HepG2 (cell line): ENCODE measurements around the gene GJB1. TPM values are rescaled to one million over a fixed set of nuclear protein-coding genes. Genes with fewer than 3 reads are reported as not detected.
A peak's percentile ranks its signal among the peaks of the same experiment; 100 is the strongest.

Source experiments
- ATAC-seq: fragments of 200-7000 bp; cut with Tn5 transposase; 3 replicates; pipeline ENCODE4 v1.9.1; 2020; ENCODE audit warnings: mild to moderate bottlenecking, moderate library complexity
- BruUV-seq: library from RNA; stranded (reverse); fragments of 400-500 nt; replicated peaks from 2 replicates; lab custom pipeline; 2021; lab: Mats Ljungman, UMichigan
- CTCF ChIA-PET: fragments of 300-600 bp; formaldehyde crosslinking; extraction: SDS; loops from one replicate; lab custom pipeline; 2021; ENCODE audit warnings: low total read pairs, inconsistent platforms, low intra/inter-chr PET ratio; lab: Yijun Ruan, JAX
- POLR2A ChIA-PET: fragments of 350-600 bp; sonication (Branson Sonifier 250); formaldehyde crosslinking; loops from one replicate; lab custom pipeline; 2020; ENCODE audit warnings: antibody characterized with exemption, inconsistent platforms; lab: Yijun Ruan, JAX
- DNase-seq: peaks from one replicate; pipeline ENCODE4 v3.0.0-alpha.2; 2015; ENCODE audit warnings: low spot score
- FAIRE-seq: peaks from 3 replicates; lab custom pipeline; 2011; peaks lifted over from hg19 to GRCh38; lab: Jason Lieb, UNC
- H2AFZ ChIP-seq: one replicate; pipeline ENCODE4 v1.6.1; 2011; ENCODE audit warnings: low read length, inconsistent platforms
- H3K27ac ChIP-seq: fragments of 300-600 bp; 3 replicates; pipeline ENCODE4 v1.8.0; 2011; ENCODE audit warnings: mixed run types, mild to moderate bottlenecking, mixed read lengths, low read length, inconsistent platforms; ENCODE audit not compliant: insufficient read depth; ENCODE audit errors: extremely low read length
- H3K27me3 ChIP-seq, 2 experiments: fragments of 200-600 bp in 1 of 2; 2 replicates in 1 of 2; 3 replicates in 1 of 2; pipeline versions ENCODE4 v1.6.0 to v1.8.0; 2011; ENCODE audit warnings: low read length in 2 of 2, mild to moderate bottlenecking in 2 of 2, moderate library complexity in 2 of 2, inconsistent platforms in 1 of 2; ENCODE audit not compliant: insufficient read depth in 2 of 2, control insufficient read depth in 1 of 2
- H3K36me3 ChIP-seq, 2 experiments: fragments of 200-600 bp in 1 of 2; replicated peaks in 1 of 2; 2 replicates in 1 of 2; 3 replicates in 1 of 2; pipeline versions ENCODE4 v1.5.1 to v1.8.0; 2011; ENCODE audit warnings: low read length in 2 of 2, inconsistent platforms in 1 of 2; ENCODE audit not compliant: insufficient read depth in 2 of 2, control insufficient read depth in 1 of 2
- H3K4me1 ChIP-seq: 2 replicates; pipeline ENCODE4 v1.5.1; 2012; ENCODE audit warnings: low read length, inconsistent platforms; ENCODE audit not compliant: insufficient read depth
- H3K4me2 ChIP-seq: 2 replicates; pipeline ENCODE4 v1.6.0; 2011; ENCODE audit warnings: low read depth, low read length, inconsistent platforms
- H3K4me3 ChIP-seq, 3 experiments: fragments of 200-600 bp in 1 of 3; sonication (generic), shearing (Covaris generic) in 1 of 3; replicated peaks in 1 of 3; 2 replicates each; pipeline ENCODE4 v1.5.1; 2011 to 2016; ENCODE audit warnings: low read length in 3 of 3, inconsistent platforms in 2 of 3, low read depth in 2 of 3, mild to moderate bottlenecking in 2 of 3, control low read depth in 1 of 3, mixed read lengths in 1 of 3; ENCODE audit not compliant: insufficient read depth in 1 of 3
- H3K79me2 ChIP-seq: one replicate; pipeline ENCODE4 v1.6.1; 2011; ENCODE audit warnings: low read length, inconsistent platforms; ENCODE audit not compliant: insufficient read depth
- H3K9ac ChIP-seq: 2 replicates; pipeline ENCODE4 v1.6.0; 2011; ENCODE audit warnings: mild to moderate bottlenecking, low read depth, low read length, inconsistent platforms; ENCODE audit not compliant: insufficient read depth
- H3K9me3 ChIP-seq: 2 replicates; pipeline ENCODE4 v1.5.1; 2012; ENCODE audit warnings: mild to moderate bottlenecking, low read length
- H4K20me1 ChIP-seq: 2 replicates; pipeline ENCODE4 v1.6.0; 2011; ENCODE audit warnings: inconsistent platforms, mild to moderate bottlenecking, low read length, moderate library complexity; ENCODE audit not compliant: insufficient read depth
- ATF2 ChIP-seq: sonication (generic); formaldehyde crosslinking; IDR thresholded peaks from 2 replicates; pipeline ENCODE4 v1.4.0; 2020; ENCODE audit warnings: missing genetic modification reagents
- GLMP ChIP-seq: sonication (generic); formaldehyde crosslinking; IDR thresholded peaks from 2 replicates; pipeline ENCODE4 v1.9.0; 2021; ENCODE audit warnings: missing genetic modification reagents, mild to moderate bottlenecking, borderline replicate concordance
- KDM1A ChIP-seq: IDR thresholded peaks from 2 replicates; pipeline ENCODE4 v1.6.1; 2016; ENCODE audit warnings: missing compliant biosample characterization
- PLRG1 ChIP-seq: fragments of 450-650 bp; conservative IDR thresholded peaks from 2 replicates; pipeline ENCODE4 v1.6.1; 2016
- PLSCR1 ChIP-seq: sonication (generic); formaldehyde crosslinking; IDR thresholded peaks from 2 replicates; pipeline ENCODE4 v1.5.0; 2020; ENCODE audit warnings: missing genetic modification reagents, mild to moderate bottlenecking, borderline replicate concordance
- RFX1 ChIP-seq: fragments of 450-650 bp; IDR thresholded peaks from 2 replicates; pipeline ENCODE4 v1.6.1; 2017
- SNAI1 ChIP-seq: sonication (generic); formaldehyde crosslinking; IDR thresholded peaks from 2 replicates; pipeline ENCODE4 v1.5.0; 2020; ENCODE audit warnings: mild to moderate bottlenecking, missing genetic modification reagents, borderline replicate concordance
- SNAPC4 ChIP-seq: sonication (generic); formaldehyde crosslinking; IDR thresholded peaks from 2 replicates; pipeline ENCODE4 v1.4.0; 2020; ENCODE audit warnings: mild to moderate bottlenecking, missing genetic modification reagents
- SOX13 ChIP-seq, 3 experiments: fragments of 450-650 bp in 1 of 3; sonication (generic) in 1 of 3; formaldehyde crosslinking in 1 of 3; IDR thresholded peaks in 2 of 3; conservative IDR thresholded peaks in 1 of 3; 2 replicates each; pipeline versions ENCODE4 v1.5.0 to v1.6.1; 2016 to 2020; ENCODE audit warnings: antibody characterized with exemption in 1 of 3, mild to moderate bottlenecking in 1 of 3, missing compliant biosample characterization in 1 of 3, missing genetic modification reagents in 1 of 3, moderate library complexity in 1 of 3
- TRIM22 ChIP-seq: fragments of 450-650 bp; IDR thresholded peaks from 2 replicates; pipeline ENCODE4 v1.6.1; 2017
- ZBTB37 ChIP-seq: sonication (generic); formaldehyde crosslinking; IDR thresholded peaks from 2 replicates; pipeline ENCODE4 v1.4.0; 2020; ENCODE audit warnings: mild to moderate bottlenecking, missing genetic modification reagents
- ZNF576 ChIP-seq: sonication (generic); formaldehyde crosslinking; IDR thresholded peaks from 2 replicates; pipeline ENCODE4 v1.4.0; 2020; ENCODE audit warnings: mild to moderate bottlenecking, missing genetic modification reagents
- WGBS: methylation state at CpG from one replicate; pipeline ENCODE4 v1.1.6; 2017; ENCODE audit warnings: low lambda C conversion rate; 5-methylcytosine and 5-hydroxymethylcytosine counted together
- in situ Hi-C: cut with HindIII; loops from 2 replicates; pipeline ENCODE4 v1.10.0; 2017; ENCODE audit warnings: low pct_unique_long_range_greater_than_20kb; ENCODE audit not compliant: extremely low pct_ligation_motif_present
- intact Hi-C: fragments of 100-400 bp; cut with micrococcal nuclease; formaldehyde crosslinking; loops from one replicate; pipeline ENCODE4 v1.10.0; 2022; ENCODE audit not compliant: unreplicated experiment
- polyA plus RNA-seq, 8 experiments: library from polyadenylated mRNA; depleted of rRNA in 3 of 8; stranded (reverse) in 7 of 8; unstranded in 1 of 8; fragments of >200 nt; fragmentation: Illumina TruSeq in 4 of 8; extraction: Trizol in 4 of 8; gene quantifications; 2 replicates each; pipeline versions ENCODE4 v1.2.1 to v1.2.3, GENCODE V29; 2011 to 2016; ENCODE audit warnings: low read depth in 4 of 8, missing spikeins in 1 of 8, mixed read lengths in 1 of 8; ENCODE audit not compliant: insufficient read depth in 1 of 8
- total RNA-seq, 5 experiments: library from RNA; depleted of rRNA; stranded (reverse); fragments of >200 nt; fragmentation: Illumina TruSeq; extraction: Trizol; gene quantifications; 2 replicates each; pipeline ENCODE4 v1.2.3, GENCODE V29; 2016; ENCODE audit warnings: low read depth in 1 of 5

The GJB1 gene
- total and polyA plus RNA-seq, 2 of the 13 experiments (the other 11 are each of a cell fraction or from before 2014, with no cell fraction given), result 111 to 161 TPM

- DNase-seq (no peak), ATAC-seq (no peak), FAIRE-seq (no peak)
- no peak overlapping the region for H2AFZ ChIP-seq
- no peaks in the 10 kb centered on the region for H3K27me3 ChIP-seq
- H3K9ac ChIP-seq, result peak overlapping the region; percentile 49
- peaks cover 6% of the 10 kb centered on the region for H3K79me2 ChIP-seq
- CTCF ChIA-PET, result no interaction called here
- no peaks in the 10 kb centered on the region for H4K20me1 ChIP-seq
- H3K36me3 ChIP-seq, result no peaks in the 10 kb centered on the region
- no TSS peak for BruUV-seq
- POLR2A ChIA-PET, result interaction anchor here (0.7 to 7.1 kb wide), 6 partner anchors 10 to 127 kb away, joined by 3 to 140 read pairs (median 4); no protein-coding TSS in a partner anchor
- peak overlapping the region; percentile 78 for H3K27ac ChIP-seq
- H3K9me3 ChIP-seq, result no peaks in the 10 kb centered on the region
- intact Hi-C loops (loop anchor here (5.0 kb wide), 1 partner anchor 57 kb away; the partner anchor contains the start of gene NONO), in situ Hi-C loops (loop anchor here (10.0 kb wide), 1 partner anchor 59 kb away; the partner anchor contains the start of gene NONO)
- H3K4me1 ChIP-seq, result peaks cover 90% of the 10 kb centered on the region
- peak overlapping the region in 1 of 3 experiments; percentile 10; a peak in 1 of 6 replicates for H3K4me3 ChIP-seq
- H3K4me2 ChIP-seq, result peak overlapping the region; percentile 61
- 72% methylated on average over 3 of the region's 5 CpGs for WGBS
- no peak for TF ChIP-seq ATF2
- no peak for TF ChIP-seq SOX13 (IDR thresholded peaks at IDR 0.05)
- TF ChIP-seq SOX13 (CRISPR knock-in tag; conservative IDR thresholded peaks at IDR 0.05 in 1 of 2, IDR thresholded peaks at IDR 0.05 in 1 of 2), result no peak
- TF ChIP-seq TRIM22, result no peak
- no peak for TF ChIP-seq GLMP (CRISPR knock-in tag)
- TF ChIP-seq SNAI1 (CRISPR knock-in tag), result no peak
- TF ChIP-seq ZBTB37, result no peak
- no peak for TF ChIP-seq SNAPC4 (CRISPR knock-in tag)
- no peak for TF ChIP-seq PLSCR1 (CRISPR knock-in tag)
- no peak for TF ChIP-seq RFX1
- TF ChIP-seq PLRG1, result no peak
- no peak for TF ChIP-seq KDM1A (CRISPR knock-in tag)
- TF ChIP-seq ZNF576, result no peak
These were observed 2.7 kb downstream of the GJB1 start for GRCh38 chrX:71225676-71226075.
